ENCODE measurements around the gene MDGA2. TPM values are rescaled to one million over a fixed set of nuclear protein-coding genes. Genes with fewer than 3 reads are reported as not detected.

The MDGA2 gene
- total and polyA plus RNA-seq, 11 donors, result 0.12 to 0.26 TPM; not detected in 9

GRCh38 chr14:47328376-47328775, 347.0 kb downstream of the MDGA2 start:
- Histone ChIP-seq H3K27ac (no peak overlapping the region), H3K36me3 (no peaks in the 10 kb centered on the region), H3K4me3 (no peak overlapping the region), H3K9me3 (peaks cover 0 to 3% (median 0%) of the 10 kb centered on the region in 12 donors), H3K4me1 (no peaks in the 10 kb centered on the region), H3K27me3 (no peaks in the 10 kb centered on the region)
- TF ChIP-seq POLR2A (IDR thresholded peaks at IDR 0.05) (no peak), CTCF (IDR thresholded peaks at IDR 0.05) (no peak)
- DNase-seq, result no peak
- 76 to 82% (median 80%) methylated on average over 4 of the region's 4 CpGs for WGBS, 4 donors
- no peak for ATAC-seq
- intact Hi-C loops (cut with DNase I), result no loop called here

- intact Hi-C loops (cut with DNase I), result no loop called here
Measured at GRCh38 chr14:47327336-47327735, 348.1 kb downstream of the MDGA2 start.

GRCh38 chr14:47322751-47323150, 352.7 kb downstream of the MDGA2 start:
- Histone ChIP-seq H3K27me3 (no peaks in the 10 kb centered on the region), H3K27ac (no peak overlapping the region), H3K9me3 (peaks cover 0 to 3% (median 0%) of the 10 kb centered on the region in 12 donors), H3K4me1 (no peaks in the 10 kb centered on the region), H3K4me3 (no peak overlapping the region), H3K36me3 (no peaks in the 10 kb centered on the region)
- 65 to 81% (median 73%) methylated on average over 2 of the region's 2 CpGs for WGBS, 4 donors
- intact Hi-C loops (cut with DNase I), result no loop called here
- DNase-seq, result no peak
- ATAC-seq, result no peak
- TF ChIP-seq CTCF (IDR thresholded peaks at IDR 0.05) (no peak), POLR2A (IDR thresholded peaks at IDR 0.05) (no peak)

More at GRCh38 chr14:47327336-47327735, 348.1 kb downstream of the MDGA2 start:
- no peaks in the 10 kb centered on the region for H3K27me3 ChIP-seq
- no peaks in the 10 kb centered on the region for H3K4me1 ChIP-seq
- WGBS, 4 donors, result 92 to 93% (median 93%) methylated on average over 3 of the region's 3 CpGs
- H3K27ac ChIP-seq, result no peak overlapping the region
- DNase-seq (no peak), ATAC-seq (no peak)
- no peak for TF ChIP-seq CTCF (IDR thresholded peaks at IDR 0.05)
- TF ChIP-seq POLR2A (IDR thresholded peaks at IDR 0.05), result no peak
- peaks cover 0 to 3% (median 0%) of the 10 kb centered on the region in 12 donors for H3K9me3 ChIP-seq
- no peak overlapping the region for H3K4me3 ChIP-seq
- no peaks in the 10 kb centered on the region for H3K36me3 ChIP-seq

- Histone ChIP-seq H3K4me3 (no peak overlapping the region), H3K4me1 (no peaks in the 10 kb centered on the region), H3K9me3 (no peaks in the 10 kb centered on the region), H3K27me3 (no peaks in the 10 kb centered on the region), H3K27ac (no peak overlapping the region), H3K36me3 (no peaks in the 10 kb centered on the region)
- DNase-seq (no peak), ATAC-seq (no peak)
- WGBS, 4 donors, result 66 to 75% (median 72%) methylated on average over 2 of the region's 2 CpGs
- intact Hi-C loops (cut with DNase I), result no loop called here
- TF ChIP-seq CTCF (IDR thresholded peaks at IDR 0.05) (no peak), POLR2A (IDR thresholded peaks at IDR 0.05) (no peak)
Measured at GRCh38 chr14:47302121-47302520, 373.3 kb downstream of the MDGA2 start.

Measured in heart left ventricle (tissue), 16 donors.